Measurements from ENCODE around the gene AKT3.

AKT3 gene

GRCh38 chr1:243849421-243850201 is 432 bp downstream of the AKT3 start:
- DNase-seq (ENCODE audit: low spot score) = peak; percentile 48

GRCh38 chr1:243848858-243849420 is 1.1 kb downstream of the AKT3 start:
- DNase-seq (ENCODE audit: low spot score) = peak; percentile 28
- no peak for TF ChIP-seq CTCF (IDR thresholded peaks at IDR 0.05; ENCODE audit: borderline replicate concordance, control extremely low read depth, extremely low read depth, insufficient read depth, missing control alignments)
- in situ Hi-C loops (cut with MboI; ENCODE audit: low sequenced_read_pairs, unreplicated experiment) = no loop called here

More at GRCh38 chr1:243849421-243850201, 432 bp downstream of the AKT3 start:
- in situ Hi-C loops (cut with MboI; ENCODE audit: low sequenced_read_pairs, unreplicated experiment) = no loop called here
- no peak for TF ChIP-seq CTCF (IDR thresholded peaks at IDR 0.05; ENCODE audit: borderline replicate concordance, control extremely low read depth, extremely low read depth, insufficient read depth, missing control alignments)

- no peak for DNase-seq (ENCODE audit: low spot score)
- no peak for TF ChIP-seq CTCF (IDR thresholded peaks at IDR 0.05; ENCODE audit: borderline replicate concordance, control extremely low read depth, extremely low read depth, insufficient read depth, missing control alignments)
- in situ Hi-C loops (cut with MboI; ENCODE audit: low sequenced_read_pairs, unreplicated experiment) = no loop called here
Observed at GRCh38 chr1:243848165-243848857, 1.7 kb downstream of the AKT3 start.

GRCh38 chr1:243846761-243847160 is 3.3 kb downstream of the AKT3 start:
- in situ Hi-C loops (cut with MboI; ENCODE audit: low sequenced_read_pairs, unreplicated experiment) = no loop called here
- TF ChIP-seq CTCF (IDR thresholded peaks at IDR 0.05; ENCODE audit: borderline replicate concordance, control extremely low read depth, extremely low read depth, insufficient read depth, missing control alignments) = no peak
- no peak for DNase-seq (ENCODE audit: low spot score)

- in situ Hi-C loops (cut with MboI; ENCODE audit: low sequenced_read_pairs, unreplicated experiment) = no loop called here
- TF ChIP-seq CTCF (IDR thresholded peaks at IDR 0.05; ENCODE audit: borderline replicate concordance, control extremely low read depth, extremely low read depth, insufficient read depth, missing control alignments) = no peak
- no peak for DNase-seq (ENCODE audit: low spot score)
Observed at GRCh38 chr1:243845888-243846287, 4.2 kb downstream of the AKT3 start.

GRCh38 chr1:243844186-243844585 is 5.9 kb downstream of the AKT3 start:
- DNase-seq (ENCODE audit: low spot score) = no peak
- in situ Hi-C loops (cut with MboI; ENCODE audit: low sequenced_read_pairs, unreplicated experiment) = no loop called here
- no peak for TF ChIP-seq CTCF (IDR thresholded peaks at IDR 0.05; ENCODE audit: borderline replicate concordance, control extremely low read depth, extremely low read depth, insufficient read depth, missing control alignments)

Measured in GM13976 (cell line).